A549 (cell line): ENCODE data around the gene ADA. TPM values are rescaled to one million over a fixed set of nuclear protein-coding genes. Genes with fewer than 3 reads are reported as not detected.

Experiments used
- ATAC-seq, 2 experiments: fragments of 200-7000 bp in 1 of 2; fragments of >200 bp in 1 of 2; cut with Nextera tagmentation in 1 of 2; cut with Tn5 transposase in 1 of 2; 3 replicates each; pipeline versions ENCODE4 v1.8.0 to v1.9.1; 2018 to 2020; ENCODE audit warnings: mild to moderate bottlenecking in 1 of 2, moderate library complexity in 1 of 2
- CTCF ChIA-PET: fragments of 300-600 bp; sonication (Branson Sonifier 250); formaldehyde crosslinking; extraction: SDS; loops from one replicate; lab custom pipeline; 2021; ENCODE audit warnings: antibody characterized with exemption, inconsistent platforms; lab: Yijun Ruan, JAX
- POLR2A ChIA-PET: fragments of 350-600 bp; formaldehyde crosslinking; extraction: SDS; loops from one replicate; lab custom pipeline; 2021; ENCODE audit warnings: antibody characterized with exemption, inconsistent platforms; lab: Yijun Ruan, JAX
- DNase-seq, 2 experiments: peaks; one replicate each; pipeline versions ENCODE4 v3.0.0 to v3.0.0-alpha.2; 2011 to 2016; ENCODE audit warnings: low read depth in 1 of 2, low spot score in 1 of 2
- FAIRE-seq: peaks from 2 replicates; lab custom pipeline; 2011; peaks lifted over from hg19 to GRCh38; lab: Jason Lieb, UNC
- H3K27ac ChIP-seq, 2 experiments: fragments of >200 bp; sonication (Bioruptor Twin); formaldehyde crosslinking; 3 replicates each; pipeline ENCODE4 v1.5.1; 2016 to 2017
- H3K4me1 ChIP-seq: fragments of >200 bp; sonication (Bioruptor Twin); formaldehyde crosslinking; 3 replicates; pipeline ENCODE4 v1.6.1; 2016
- H3K4me2 ChIP-seq: fragments of >200 bp; sonication (Bioruptor Twin); formaldehyde crosslinking; 3 replicates; pipeline ENCODE4 v1.6.1; 2016
- H3K4me3 ChIP-seq: fragments of >200 bp; sonication (Bioruptor Twin); formaldehyde crosslinking; 3 replicates; pipeline ENCODE4 v1.5.1; 2016
- H3K9me3 ChIP-seq: fragments of >200 bp; sonication (Bioruptor Twin); formaldehyde crosslinking; 3 replicates; pipeline ENCODE4 v1.6.1; 2016
- ATOH8 ChIP-seq: fragments of 250-450 bp; sonication (Bioruptor Pico); IDR thresholded peaks from 2 replicates; pipeline ENCODE4 v1.5.0; 2020; ENCODE audit warnings: low read depth, mild to moderate bottlenecking, moderate library complexity
- ELK1 ChIP-seq: fragments of 150-350 bp; IDR thresholded peaks from 2 replicates; pipeline ENCODE4 v1.6.1; 2014; ENCODE audit warnings: low read depth, mild to moderate bottlenecking, low read length
- EP300 ChIP-seq, 2 experiments: fragments of >200 bp; sonication (Bioruptor Twin); formaldehyde crosslinking; IDR thresholded peaks; 2 replicates in 1 of 2; 3 replicates in 1 of 2; pipeline ENCODE4 v1.6.1; 2016 to 2017
- FOSB ChIP-seq: fragments of 250-450 bp; sonication (Bioruptor Pico); IDR thresholded peaks from 2 replicates; pipeline ENCODE4 v1.5.0; 2020; ENCODE audit warnings: mild to moderate bottlenecking, moderate library complexity
- FOSL2 ChIP-seq, 2 experiments: fragments of 450-650 bp in 1 of 2; fragments of >200 bp in 1 of 2; sonication (Bioruptor Twin) in 1 of 2; formaldehyde crosslinking; IDR thresholded peaks; 2 replicates each; pipeline versions ENCODE4 v1.5.0 to v1.6.1; 2016 to 2020; ENCODE audit warnings: mild to moderate bottlenecking in 1 of 2, moderate library complexity in 1 of 2
- HDAC2 ChIP-seq: fragments of 200-600 bp; sonication (generic); IDR thresholded peaks from 2 replicates; pipeline ENCODE4 v1.6.1; 2016
- HEYL ChIP-seq: fragments of 250-450 bp; sonication (Bioruptor Pico); IDR thresholded peaks from 2 replicates; pipeline ENCODE4 v1.8.0; 2021; ENCODE audit warnings: mild to moderate bottlenecking, moderate library complexity
- JUN ChIP-seq, 2 experiments: fragments of >200 bp; sonication (Bioruptor Twin); formaldehyde crosslinking; IDR thresholded peaks; 2 replicates in 1 of 2; 3 replicates in 1 of 2; pipeline ENCODE4 v1.6.1; 2016 to 2017
- KDM1A ChIP-seq: fragments of 200-600 bp; sonication (generic); IDR thresholded peaks from 2 replicates; pipeline ENCODE4 v1.6.1; 2016; ENCODE audit warnings: low read depth, mild to moderate bottlenecking
- MAZ ChIP-seq: fragments of 150-350 bp; IDR thresholded peaks from 2 replicates; pipeline ENCODE4 v1.6.1; 2014; ENCODE audit warnings: antibody characterized with exemption, low read depth, low read length, borderline replicate concordance
- NFE2L2 ChIP-seq: fragments of 150-350 bp; conservative IDR thresholded peaks from 2 replicates; pipeline ENCODE4 v1.6.1; 2014; ENCODE audit warnings: low read length
- NPAS2 ChIP-seq: fragments of 250-450 bp; sonication (Bioruptor Pico); IDR thresholded peaks from 2 replicates; pipeline ENCODE4 v1.8.0; 2022; ENCODE audit warnings: mild to moderate bottlenecking, moderate library complexity, borderline replicate concordance
- NR3C1 ChIP-seq: fragments of >200 bp; sonication (Bioruptor Twin); formaldehyde crosslinking; IDR thresholded peaks from 3 replicates; pipeline ENCODE4 v1.6.1; 2017
- RFX5 ChIP-seq: fragments of 450-650 bp; IDR thresholded peaks from 2 replicates; pipeline ENCODE4 v1.7.1; 2014; ENCODE audit warnings: antibody characterized with exemption, mild to moderate bottlenecking, moderate library complexity
- TFCP2L1 ChIP-seq: fragments of 250-450 bp; sonication (Bioruptor Pico); IDR thresholded peaks from 2 replicates; pipeline ENCODE4 v1.5.0; 2021; ENCODE audit warnings: mild to moderate bottlenecking
- WGBS: methylation state at CpG from one replicate; pipeline ENCODE4 v1.1.6; 2017; ENCODE audit errors: missing lambda C conversion rate; 5-methylcytosine and 5-hydroxymethylcytosine counted together
- polyA plus RNA-seq, 4 experiments: library from polyadenylated mRNA; depleted of rRNA in 3 of 4; stranded (reverse); fragments of >200 nt; fragmentation: RNase III in 1 of 4; extraction: RNeasy Plus Mini Kit Qiagen cat#74134 plus additional on column Dnase treatment in 1 of 4; gene quantifications; 2 replicates in 3 of 4; 3 replicates in 1 of 4; pipeline ENCODE4 v1.2.3, GENCODE V29; 2011 to 2017
- TF ChIP-seq, protein P1 (sequence below): fragments of 450-650 bp; IDR thresholded peaks from 2 replicates; pipeline ENCODE4 v1.6.1; 2014; ENCODE audit warnings: antibody characterized with exemption
- TF ChIP-seq, protein P2 (sequence below): fragments of >200 bp; sonication (Bioruptor Twin); formaldehyde crosslinking; IDR thresholded peaks from 2 replicates; pipeline ENCODE4 v1.6.1; 2016

The ADA gene
- polyA plus RNA-seq, 2 of the 4 experiments (the other 2 are of a cell fraction) = 34.5 to 48.1 TPM

DNA sequence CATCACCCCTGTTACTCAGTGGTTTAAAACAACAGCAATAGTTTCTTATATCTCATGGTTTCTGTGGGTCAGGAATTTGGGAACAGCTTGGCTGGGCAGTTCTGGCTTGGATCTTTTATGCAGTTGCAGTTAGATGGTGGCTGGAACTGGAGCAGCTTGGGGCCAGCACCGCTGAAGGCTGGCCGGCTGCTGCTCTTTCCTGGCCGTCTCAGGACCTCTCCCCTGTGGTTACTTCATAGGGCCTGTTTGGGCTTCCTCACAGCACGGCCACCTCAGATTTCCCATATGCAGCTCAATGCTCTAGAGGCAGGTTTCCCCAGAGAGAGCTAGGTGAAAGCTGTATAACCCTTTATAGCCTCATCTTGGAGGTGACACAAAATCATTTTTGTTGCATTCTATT lies 53.6 kb downstream of the ADA start (continued):
- TF ChIP-seq JUN (IDR thresholded peaks at IDR 0.05) (no peak), FOSB (CRISPR knock-in tag) (no peak), ELK1 (no peak), NFE2L2 (no peak), NPAS2 (no peak), HEYL (CRISPR knock-in tag) (no peak), NR3C1 (no peak), MAZ (no peak)

GRCh38 chr20:44597516-44597915 lies 54.0 kb downstream of the ADA start:
- H3K4me1 ChIP-seq = peaks cover 40% of the 10 kb centered on the region
- 93% methylated on average over 4 of the region's 4 CpGs for WGBS
- no peak for TF ChIP-seq KDM1A
- no peak for TF ChIP-seq EP300 (IDR thresholded peaks at IDR 0.05)
- no peak overlapping the region for H3K4me2 ChIP-seq
- ATAC-seq (no peak), DNase-seq (no peak), FAIRE-seq (no peak)
- H3K4me3 ChIP-seq = no peak overlapping the region
- CTCF ChIA-PET = interaction anchor here (0.6 to 4.0 kb wide), 7 partner anchors 11 to 136 kb away, joined by 3 to 27 read pairs (median 4); no protein-coding TSS in a partner anchor
- POLR2A ChIA-PET = interaction anchor here (1.4 kb wide), 1 partner anchor 12 kb away, joined by 3 read pairs; no protein-coding TSS in a partner anchor
- 0 out of 6 replicates have a peak overlapping the region, but pooled peaks of 1 of the 2 experiments have one; percentile 14 for H3K27ac ChIP-seq
- H3K9me3 ChIP-seq = no peaks in the 10 kb centered on the region

GRCh38 chr20:44596876-44597275 lies 54.6 kb downstream of the ADA start:
- TF ChIP-seq, protein P1, sequence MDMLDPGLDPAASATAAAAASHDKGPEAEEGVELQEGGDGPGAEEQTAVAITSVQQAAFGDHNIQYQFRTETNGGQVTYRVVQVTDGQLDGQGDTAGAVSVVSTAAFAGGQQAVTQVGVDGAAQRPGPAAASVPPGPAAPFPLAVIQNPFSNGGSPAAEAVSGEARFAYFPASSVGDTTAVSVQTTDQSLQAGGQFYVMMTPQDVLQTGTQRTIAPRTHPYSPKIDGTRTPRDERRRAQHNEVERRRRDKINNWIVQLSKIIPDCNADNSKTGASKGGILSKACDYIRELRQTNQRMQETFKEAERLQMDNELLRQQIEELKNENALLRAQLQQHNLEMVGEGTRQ = no peak
- TF ChIP-seq TFCP2L1 (CRISPR knock-in tag) = no peak
- Histone ChIP-seq H3K27ac (peak overlapping the region in 1 of 2 experiments; percentile 34; a peak in 2 of 6 replicates), H3K9me3 (no peaks in the 10 kb centered on the region), H3K4me1 (peaks cover 39% of the 10 kb centered on the region), H3K4me2 (no peak overlapping the region), H3K4me3 (no peak overlapping the region)
- ChIA-PET POLR2A (no interaction called here), CTCF (interaction anchor here (0.8 to 1.5 kb wide), 3 partner anchors 13 to 86 kb away, joined by 3 to 4 read pairs (median 3); no protein-coding TSS in a partner anchor)
- FAIRE-seq = no peak
- no peak for ATAC-seq
- DNase-seq = no peak
- 92% methylated on average over 3 of the region's 3 CpGs for WGBS

- Histone ChIP-seq H3K27ac (peak overlapping the region in 1 of 2 experiments; percentile 34; a peak in 1 of 6 replicates), H3K4me2 (peak overlapping the region; percentile 49; the same call in 2 of the 3 replicates), H3K4me1 (peaks cover 32% of the 10 kb centered on the region), H3K4me3 (no peak overlapping the region), H3K9me3 (no peaks in the 10 kb centered on the region)
- 25% methylated on average over 4 of the region's 4 CpGs for WGBS
- FAIRE-seq (no peak), DNase-seq (peak; percentile 28 to 33), ATAC-seq (peak in 1 of 2 experiments; percentile 22; a peak in 3 of 6 replicates)
- CTCF ChIA-PET = interaction anchor here (3.3 kb wide), 1 partner anchor 14 kb away, joined by 20 read pairs; no protein-coding TSS in a partner anchor
- POLR2A ChIA-PET = no interaction called here
- TF ChIP-seq FOSL2 (IDR thresholded peaks at IDR 0.05) (no peak), FOSL2 (CRISPR knock-in tag; IDR thresholded peaks at IDR 0.05) (peak; percentile 62), HDAC2 (no peak)
These were observed 55.5 kb downstream of the ADA start for GRCh38 chr20:44596010-44596409.

- peak; percentile 46 to 65 for DNase-seq
- TF ChIP-seq NR3C1 (no peak), ELK1 (no peak), NPAS2 (no peak), ATOH8 (peak; percentile 46; the same call in 1 of the 2 replicates), RFX5 (no peak)
- TF ChIP-seq, protein P2, sequence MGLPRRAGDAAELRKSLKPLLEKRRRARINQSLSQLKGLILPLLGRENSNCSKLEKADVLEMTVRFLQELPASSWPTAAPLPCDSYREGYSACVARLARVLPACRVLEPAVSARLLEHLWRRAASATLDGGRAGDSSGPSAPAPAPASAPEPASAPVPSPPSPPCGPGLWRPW = no peak
- no CpG with 5 or more reads among the region's 1 CpG for WGBS
- H3K4me2 ChIP-seq = peak overlapping the region; percentile 40; the same call in 2 of the 3 replicates
- CTCF ChIA-PET = interaction anchor here (0.6 to 3.3 kb wide), 5 partner anchors 9 to 269 kb away, joined by 3 to 20 read pairs (median 3); no protein-coding TSS in a partner anchor
- ATAC-seq = peak; percentile 48 to 75; a peak in 5 of 6 replicates
- H3K4me1 ChIP-seq = peaks cover 32% of the 10 kb centered on the region
- H3K27ac ChIP-seq = peak overlapping the region; percentile 28 to 47; a peak in 4 of 6 replicates
- FAIRE-seq = no peak
- no peak overlapping the region for H3K4me3 ChIP-seq
- POLR2A ChIA-PET = interaction anchor here (0.6 kb wide), 1 partner anchor 306 kb away, joined by 3 read pairs; no protein-coding TSS in a partner anchor
- no peaks in the 10 kb centered on the region for H3K9me3 ChIP-seq
These were observed 56.8 kb downstream of the ADA start for GRCh38 chr20:44594730-44595129.
